Dendritic cell treated with granulocyte-macrophage colony-stimulating factor and Interleukin-4, amounts not matched to agents 40 ng/mL and 50 ng/mL, for 4 days (primary cell): Measurements from ENCODE around the gene ZIC2.
"Not testable (repeated sequence)": the region's sequence is repeated elsewhere in the genome, so short reads cannot be mapped to it uniquely, and the experiment has no call there.

Experiments used
- H3K27ac Mint-ChIP-seq: one replicate; pipeline ENCODE4 v1.8.0; 2022; ENCODE audit warnings: mild to moderate bottlenecking, mixed read lengths
- H3K27me3 Mint-ChIP-seq: one replicate; pipeline ENCODE4 v1.8.0; 2022; ENCODE audit warnings: mild to moderate bottlenecking, mixed read lengths
- H3K36me3 Mint-ChIP-seq: one replicate; pipeline ENCODE4 v1.8.0; 2022; ENCODE audit warnings: low read depth, mixed read lengths
- H3K4me1 Mint-ChIP-seq: one replicate; pipeline ENCODE4 v1.8.0; 2022; ENCODE audit warnings: low read depth, mixed read lengths
- H3K4me3 Mint-ChIP-seq: one replicate; pipeline ENCODE4 v1.8.0; 2022; ENCODE audit warnings: mild to moderate bottlenecking, moderate library complexity, mixed read lengths
- H3K9me3 Mint-ChIP-seq: one replicate; pipeline ENCODE4 v1.8.0; 2022; ENCODE audit warnings: mixed read lengths
- intact Hi-C: fragments of 100-400 bp; cut with micrococcal nuclease; formaldehyde crosslinking; loops from one replicate; pipeline ENCODE4 v1.15.0; 2022

ZIC2 gene

DNA sequence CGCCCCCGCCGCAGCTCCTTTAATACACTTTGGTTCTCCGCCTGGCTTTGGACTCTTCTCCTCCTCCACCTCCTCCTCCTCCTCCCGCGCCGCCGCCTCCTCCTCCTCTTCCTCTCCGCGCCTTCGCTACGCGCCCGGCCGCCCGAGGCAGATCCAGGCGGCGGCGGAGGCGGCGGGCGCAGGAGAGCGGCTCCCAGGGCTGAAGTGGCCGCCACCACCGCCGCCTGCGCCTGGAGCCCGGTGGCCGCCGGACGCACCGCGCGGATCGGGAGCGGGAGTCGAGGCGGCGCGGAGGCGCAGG is at the start of gene ZIC2:
Gene ZIC2, plus strand, starts transcription at position 50 of the 301 bp plus-strand sequence. CDS start 281 bp downstream, outside the sequence.
- H3K4me3 Mint-ChIP-seq = peak within 1 kb of the TSS; percentile 66
- H3K9me3 Mint-ChIP-seq = no peaks in the 10 kb centered on the region
- no peak within 1 kb of the TSS for H3K27ac Mint-ChIP-seq
- intact Hi-C loops = no loop called here
- peaks cover 13% of the 10 kb centered on the region for H3K4me1 Mint-ChIP-seq
- no peaks in the 10 kb centered on the region for H3K36me3 Mint-ChIP-seq
- H3K27me3 Mint-ChIP-seq = peaks cover 78% of the 10 kb centered on the region

DNA sequence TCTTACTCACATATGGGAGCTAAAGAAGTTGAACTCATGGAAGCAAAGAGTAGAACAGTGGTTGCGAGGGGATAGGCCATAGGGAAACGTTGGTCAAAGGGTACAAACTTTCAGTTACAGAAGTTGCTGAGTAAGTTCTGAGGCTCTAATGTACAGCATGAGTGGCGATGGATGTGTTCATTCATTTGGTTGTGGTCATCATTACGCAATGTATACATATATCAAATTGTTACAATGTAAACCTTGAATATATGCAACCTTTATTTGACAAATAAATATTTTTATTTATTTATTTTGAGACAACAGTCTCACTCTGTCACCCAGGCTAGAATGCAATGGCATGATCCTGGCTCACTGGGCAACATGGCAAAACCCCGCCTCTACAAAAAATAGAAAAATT is 48.7 kb upstream of the ZIC2 start:
- H3K4me3 Mint-ChIP-seq = no peak overlapping the region
- peaks cover 9% of the 10 kb centered on the region for H3K27me3 Mint-ChIP-seq
- intact Hi-C loops = no loop called here
- H3K4me1 Mint-ChIP-seq = no peaks in the 10 kb centered on the region
- H3K9me3 Mint-ChIP-seq = no peaks in the 10 kb centered on the region
- H3K36me3 Mint-ChIP-seq = no peaks in the 10 kb centered on the region
- no peak overlapping the region for H3K27ac Mint-ChIP-seq

DNA sequence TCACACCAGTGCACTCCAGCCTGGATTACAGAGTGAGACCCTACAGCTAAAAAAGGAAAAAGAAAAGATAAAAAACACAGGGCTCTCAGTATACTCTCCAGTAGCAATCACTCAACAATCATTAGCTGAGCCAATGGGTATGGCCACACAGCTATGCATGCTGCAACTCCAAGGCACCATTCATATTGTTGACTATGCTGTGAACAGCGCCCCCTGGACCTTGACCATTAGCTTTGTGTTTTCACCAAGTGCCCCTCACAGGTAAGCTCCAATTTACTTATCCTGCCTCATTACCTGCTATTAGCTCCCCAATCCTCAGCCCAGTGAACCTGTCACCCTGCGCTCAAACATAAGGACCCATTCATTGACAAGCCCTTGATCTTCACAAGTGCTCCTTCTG is 45.8 kb upstream of the ZIC2 start:
- no peaks in the 10 kb centered on the region for H3K9me3 Mint-ChIP-seq
- H3K4me1 Mint-ChIP-seq = no peaks in the 10 kb centered on the region
- no peaks in the 10 kb centered on the region for H3K36me3 Mint-ChIP-seq

DNA sequence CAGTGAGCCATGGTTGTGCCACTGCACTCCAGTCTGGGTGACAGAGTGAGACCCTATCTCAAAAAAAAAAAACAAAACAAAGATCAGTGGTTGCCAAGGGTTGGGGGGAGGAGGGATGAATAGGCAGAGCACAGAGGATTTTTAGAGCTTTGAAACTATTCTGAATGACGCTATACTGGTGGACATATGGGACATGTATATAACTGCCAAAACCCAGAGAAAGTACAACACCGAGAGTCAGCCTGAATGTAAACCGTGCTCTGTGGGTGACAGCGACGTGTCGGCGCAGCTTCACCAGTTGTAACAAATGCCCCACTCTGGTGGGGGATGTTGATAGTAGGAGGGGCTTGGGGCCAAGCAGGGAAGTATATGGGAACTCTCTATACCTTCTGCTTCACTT is 42.9 kb upstream of the ZIC2 start:
- Mint-ChIP-seq H3K9me3 (no peaks in the 10 kb centered on the region), H3K4me1 (no peaks in the 10 kb centered on the region), H3K27ac (no peak overlapping the region), H3K27me3 (peaks cover 31% of the 10 kb centered on the region), H3K4me3 (no peak overlapping the region), H3K36me3 (no peaks in the 10 kb centered on the region)
- intact Hi-C loops = no loop called here

More for the DNA sequence above, 45.8 kb upstream of the ZIC2 start:
- Mint-ChIP-seq H3K27me3 (peaks cover 21% of the 10 kb centered on the region), H3K27ac (no peak overlapping the region), H3K4me3 (no peak overlapping the region)
- intact Hi-C loops = no loop called here

DNA sequence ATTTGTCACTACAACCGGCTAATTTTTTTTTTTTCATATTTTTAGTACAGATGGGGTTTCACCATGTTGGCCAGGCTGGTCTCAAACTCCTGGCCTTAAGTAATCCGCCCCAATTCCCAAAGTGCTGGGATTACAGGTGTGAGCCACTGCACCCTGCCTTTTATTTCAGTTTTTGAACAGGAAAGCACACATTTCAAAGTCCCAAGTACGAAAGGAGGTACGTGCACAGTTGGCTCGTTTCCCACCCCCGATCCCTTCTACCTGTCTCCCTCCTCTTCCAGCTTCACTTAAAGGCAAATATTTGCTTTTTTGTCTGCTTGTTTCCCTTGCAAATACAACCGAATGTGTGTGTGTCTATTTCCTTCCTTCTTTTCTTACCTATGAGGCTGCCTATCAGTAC is 40.5 kb upstream of the ZIC2 start:
- Mint-ChIP-seq H3K36me3 (no peaks in the 10 kb centered on the region), H3K4me1 (no peaks in the 10 kb centered on the region), H3K4me3 (no peak overlapping the region), H3K27me3 (peaks cover 39% of the 10 kb centered on the region), H3K9me3 (no peaks in the 10 kb centered on the region), H3K27ac (no peak overlapping the region)
- intact Hi-C loops = no loop called here

DNA sequence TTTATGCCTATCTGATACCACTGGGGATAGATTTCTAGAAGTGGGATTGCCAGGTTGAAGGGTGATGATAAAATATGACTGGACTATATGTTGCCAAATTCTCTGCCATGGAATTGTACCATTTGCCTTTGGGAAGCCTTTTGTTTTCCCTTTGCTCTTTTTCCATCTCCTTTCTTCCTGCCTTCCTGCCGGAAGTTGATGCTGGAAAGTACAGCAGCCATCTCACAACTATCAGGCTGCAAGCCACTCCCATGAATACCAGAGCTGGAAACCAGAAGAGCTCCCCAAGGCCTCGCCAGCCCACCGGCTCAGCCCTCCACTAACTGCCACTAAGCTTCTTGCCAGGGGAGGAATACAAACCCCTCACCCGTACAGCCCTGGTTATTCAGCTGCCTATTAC is 39.7 kb upstream of the ZIC2 start:
- Mint-ChIP-seq H3K27ac (no peak overlapping the region), H3K4me1 (no peaks in the 10 kb centered on the region), H3K4me3 (no peak overlapping the region), H3K27me3 (peaks cover 45% of the 10 kb centered on the region), H3K9me3 (no peaks in the 10 kb centered on the region), H3K36me3 (no peaks in the 10 kb centered on the region)
- intact Hi-C loops = no loop called here

DNA sequence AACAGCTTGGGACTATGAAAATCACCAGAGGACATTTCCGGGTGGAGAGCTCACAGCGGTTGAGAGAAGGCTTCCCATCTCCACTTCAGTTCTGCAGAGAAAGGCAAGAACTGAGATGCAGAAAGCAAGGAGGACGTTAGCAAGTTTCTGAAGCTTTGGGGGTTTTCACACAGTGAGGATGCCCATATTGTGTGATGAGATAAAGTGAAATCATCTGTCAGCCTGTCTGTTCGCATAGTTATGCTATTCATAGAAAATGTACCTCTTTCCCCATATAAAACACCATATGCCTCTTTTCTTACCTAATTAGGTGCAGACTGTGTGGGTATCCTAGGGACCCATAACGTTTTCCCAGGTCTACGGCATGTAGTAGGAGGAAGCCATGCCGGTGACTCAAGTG is 37.5 kb upstream of the ZIC2 start:
- no peaks in the 10 kb centered on the region for H3K9me3 Mint-ChIP-seq
- intact Hi-C loops = no loop called here
- H3K36me3 Mint-ChIP-seq = no peaks in the 10 kb centered on the region
- no peak overlapping the region for H3K4me3 Mint-ChIP-seq
- H3K27ac Mint-ChIP-seq = no peak overlapping the region
- peaks cover 55% of the 10 kb centered on the region for H3K27me3 Mint-ChIP-seq
- no peaks in the 10 kb centered on the region for H3K4me1 Mint-ChIP-seq

DNA sequence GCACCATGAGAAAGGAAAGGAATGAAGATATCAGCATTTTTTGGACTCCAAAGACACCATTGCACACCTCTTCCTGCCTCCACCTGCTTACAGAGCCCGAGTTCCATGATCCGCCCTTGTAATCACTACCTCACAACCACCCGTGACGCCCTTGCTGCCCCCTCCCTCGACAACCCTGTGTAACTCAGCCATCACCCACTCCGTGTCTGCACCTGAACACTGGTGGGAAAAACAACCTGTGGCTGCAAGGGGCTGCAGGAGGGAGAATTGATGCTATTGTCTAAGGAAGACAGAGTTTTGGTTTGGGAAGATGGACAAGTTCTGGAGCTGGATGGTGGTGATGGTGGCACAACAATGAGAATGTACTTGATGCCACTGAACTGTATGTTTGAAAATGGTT is 37.0 kb upstream of the ZIC2 start:
- Mint-ChIP-seq H3K36me3 (no peaks in the 10 kb centered on the region), H3K9me3 (no peaks in the 10 kb centered on the region), H3K4me3 (no peak overlapping the region), H3K27me3 (peaks cover 58% of the 10 kb centered on the region), H3K4me1 (no peaks in the 10 kb centered on the region), H3K27ac (no peak overlapping the region)
- intact Hi-C loops = no loop called here

DNA sequence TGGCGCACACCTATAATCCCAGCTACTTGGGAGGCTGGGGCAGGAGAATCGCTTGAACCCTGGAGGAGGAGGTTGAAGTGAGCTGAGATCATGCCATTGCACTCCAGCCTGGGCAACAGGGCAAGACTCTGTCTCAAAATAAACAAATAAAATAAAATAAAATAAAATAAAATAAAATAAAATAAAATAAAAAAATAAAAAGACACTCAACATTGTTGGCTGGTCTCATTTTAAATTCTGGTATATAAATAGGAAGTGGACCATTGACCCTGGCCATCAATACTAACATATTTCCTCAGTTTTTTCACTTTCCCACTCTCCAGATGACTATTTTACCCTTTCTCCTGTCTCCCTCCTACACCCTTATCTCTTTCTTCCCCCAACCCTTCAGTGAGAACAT is 36.1 kb upstream of the ZIC2 start:
- H3K36me3 Mint-ChIP-seq, H3K4me1 Mint-ChIP-seq, intact Hi-C loops, H3K9me3 Mint-ChIP-seq, H3K27ac Mint-ChIP-seq, H3K4me3 Mint-ChIP-seq: not testable (repeated sequence)
- peaks cover 60% of the 10 kb centered on the region for H3K27me3 Mint-ChIP-seq

DNA sequence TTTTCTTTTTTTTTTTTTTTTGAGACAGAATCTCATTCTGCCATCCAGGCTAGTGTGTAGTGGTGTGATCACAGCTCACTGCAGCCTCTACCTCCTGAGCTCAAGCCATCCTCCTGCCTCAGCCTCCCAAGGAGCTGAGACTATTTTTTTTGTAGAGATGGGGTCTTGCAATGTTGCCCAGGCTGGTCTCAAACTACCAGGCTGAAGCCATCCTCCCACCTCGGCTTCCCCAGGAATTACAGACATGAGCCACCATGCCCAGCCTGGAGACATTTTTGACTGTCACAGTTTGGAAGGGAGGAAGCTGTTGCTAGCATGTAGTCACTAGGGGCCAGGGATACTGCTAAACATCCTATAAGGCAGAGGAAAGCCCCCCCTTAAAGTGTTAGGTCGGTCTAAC is 33.9 kb upstream of the ZIC2 start:
- intact Hi-C loops = no loop called here
- Mint-ChIP-seq H3K9me3 (no peaks in the 10 kb centered on the region), H3K36me3 (no peaks in the 10 kb centered on the region), H3K27ac (no peak overlapping the region), H3K4me3 (no peak overlapping the region), H3K27me3 (peaks cover 61% of the 10 kb centered on the region), H3K4me1 (no peaks in the 10 kb centered on the region)

DNA sequence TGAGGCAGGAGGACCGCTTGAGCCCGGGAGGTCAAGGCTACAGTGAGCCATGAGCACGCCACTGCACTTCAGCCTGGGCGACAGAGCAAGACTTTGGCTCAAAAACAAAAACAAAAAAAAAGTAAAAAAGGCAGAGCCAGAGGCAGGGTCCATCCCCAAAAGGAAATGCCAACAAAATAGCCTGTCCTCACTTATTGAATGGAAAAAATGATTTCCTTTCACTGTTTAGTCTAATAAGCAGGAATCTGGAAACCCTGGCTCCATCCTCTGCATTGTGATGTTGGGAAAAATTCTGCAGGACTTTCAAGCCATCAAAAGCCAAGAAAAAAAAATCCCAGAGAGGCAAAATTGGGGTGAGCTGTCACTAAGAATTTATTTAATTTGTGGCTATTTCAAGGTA is 33.2 kb upstream of the ZIC2 start:
- Mint-ChIP-seq H3K27me3 (peaks cover 68% of the 10 kb centered on the region), H3K27ac (no peak overlapping the region), H3K4me1 (no peaks in the 10 kb centered on the region), H3K9me3 (no peaks in the 10 kb centered on the region), H3K4me3 (no peak overlapping the region), H3K36me3 (no peaks in the 10 kb centered on the region)
- intact Hi-C loops = no loop called here

DNA sequence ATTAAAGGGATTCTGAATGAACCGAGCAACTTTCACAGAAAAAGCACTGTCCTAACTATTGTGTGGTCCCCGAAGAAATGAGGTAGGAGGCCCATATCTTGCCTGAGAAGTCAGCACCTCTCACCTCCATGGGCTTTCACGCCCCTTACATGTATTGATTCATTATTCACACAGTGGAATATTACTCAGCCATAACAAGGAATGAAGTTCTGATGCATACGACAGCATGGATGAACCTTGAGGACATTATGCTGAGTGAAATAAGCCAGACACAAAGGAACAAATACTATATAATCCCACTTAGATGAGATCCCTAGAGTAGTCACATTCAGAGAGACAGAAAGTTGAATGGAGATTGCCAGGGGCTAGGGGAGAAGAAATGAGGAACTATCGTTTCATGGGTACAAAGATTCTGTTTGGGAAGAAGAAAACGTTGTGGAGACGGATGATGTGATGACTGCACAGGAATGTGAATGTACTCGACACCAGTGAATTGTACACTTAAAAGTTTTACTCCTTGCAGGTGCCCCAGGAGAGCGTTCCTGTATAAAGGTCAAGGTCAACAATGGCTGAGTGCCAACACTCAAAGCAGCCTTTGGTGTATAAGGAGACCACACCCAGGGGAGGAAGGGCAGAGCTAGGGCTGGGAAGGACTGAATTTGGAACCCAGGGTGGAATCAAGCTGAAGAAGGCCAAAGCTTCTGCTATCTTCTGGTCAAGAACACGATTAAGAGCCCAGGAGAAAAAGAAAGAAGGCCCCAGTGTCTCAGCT is 32.5 kb upstream of the ZIC2 start:
- H3K4me1 Mint-ChIP-seq = no peaks in the 10 kb centered on the region
- no peak overlapping the region for H3K27ac Mint-ChIP-seq
- no peaks in the 10 kb centered on the region for H3K9me3 Mint-ChIP-seq
- no peaks in the 10 kb centered on the region for H3K36me3 Mint-ChIP-seq
- H3K27me3 Mint-ChIP-seq = peaks cover 72% of the 10 kb centered on the region
- H3K4me3 Mint-ChIP-seq = no peak overlapping the region
- intact Hi-C loops = no loop called here

DNA sequence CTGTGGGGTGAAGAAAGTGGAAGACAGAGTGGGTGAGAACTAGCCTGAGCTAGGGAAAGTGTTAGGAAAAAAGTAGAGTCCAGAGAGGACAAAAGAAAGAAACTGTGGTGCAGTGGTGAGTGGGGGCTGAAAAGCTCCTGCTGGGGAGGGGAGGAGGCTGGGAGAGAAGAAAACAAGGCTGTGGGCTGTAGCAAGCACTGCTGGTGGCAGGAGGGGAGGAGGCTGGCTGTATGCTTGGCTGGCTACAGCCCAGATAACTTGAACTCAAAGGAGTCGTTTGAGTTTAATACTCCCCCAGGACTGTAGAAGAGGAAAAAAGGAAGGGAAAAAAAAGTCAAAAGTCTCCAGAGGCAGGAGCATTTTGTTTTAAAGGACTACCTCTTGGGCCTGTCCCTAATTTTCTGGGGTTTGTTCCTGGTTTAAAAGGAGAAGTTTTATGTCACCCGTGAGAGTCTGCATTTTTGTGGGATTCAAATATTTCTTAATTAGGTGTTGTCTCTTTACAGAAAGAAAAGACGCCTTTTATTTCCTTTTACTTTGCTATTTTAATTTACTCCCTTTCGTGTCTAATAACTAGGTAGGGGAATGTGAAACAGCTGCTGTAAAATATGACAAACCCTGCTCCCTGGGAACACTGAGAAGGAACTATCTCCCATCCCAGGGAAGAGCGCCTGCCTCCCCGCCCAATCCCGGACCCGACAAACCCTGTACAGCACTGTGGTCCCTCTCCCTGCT is 31.7 kb upstream of the ZIC2 start:
- intact Hi-C loops = no loop called here
- no peak overlapping the region for H3K27ac Mint-ChIP-seq
- H3K4me1 Mint-ChIP-seq = no peaks in the 10 kb centered on the region
- H3K36me3 Mint-ChIP-seq = no peaks in the 10 kb centered on the region
- H3K4me3 Mint-ChIP-seq = no peak overlapping the region
- no peaks in the 10 kb centered on the region for H3K9me3 Mint-ChIP-seq
- peaks cover 76% of the 10 kb centered on the region for H3K27me3 Mint-ChIP-seq

DNA sequence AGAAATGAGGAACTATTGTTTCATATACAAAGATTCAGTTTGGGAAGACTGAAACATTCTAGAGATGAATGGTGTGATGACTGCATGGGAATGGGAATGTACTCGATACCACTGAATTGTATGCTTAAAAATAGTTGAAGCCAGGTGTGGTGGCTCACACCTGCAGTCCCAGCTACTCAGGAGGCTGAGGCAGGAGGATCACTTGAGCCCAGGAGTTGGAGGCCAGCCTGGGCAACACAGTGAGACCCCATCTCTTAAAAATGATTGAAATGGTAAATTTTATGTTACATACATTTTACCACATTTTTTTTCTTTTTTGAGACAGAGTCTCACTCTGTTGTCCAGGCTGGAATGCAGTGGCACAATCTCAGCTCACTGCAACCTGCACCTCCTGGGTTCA is 29.9 kb upstream of the ZIC2 start:
- H3K9me3 Mint-ChIP-seq, intact Hi-C loops, H3K36me3 Mint-ChIP-seq, H3K27ac Mint-ChIP-seq, H3K4me3 Mint-ChIP-seq, H3K4me1 Mint-ChIP-seq: not testable (repeated sequence)
- H3K27me3 Mint-ChIP-seq = peaks cover 85% of the 10 kb centered on the region
